COR-L47 (cell line): ENCODE measurements around the gene B4GALT1.
A peak's percentile ranks its signal among the peaks of the same experiment; 100 is the strongest.
"Not testable (repeated sequence)": the region's sequence is repeated elsewhere in the genome, so short reads cannot be mapped to it uniquely, and the experiment has no call there.

Source experiments
- DNase-seq: peaks from one replicate; lab custom pipeline; 2025; lab: John Stamatoyannopoulos, UW

Gene B4GALT1

GRCh38 chr9:33162721-33163311 is 4.3 kb downstream of the B4GALT1 start:
- DNase-seq = no peak

GRCh38 chr9:33161589-33162132 is 5.5 kb downstream of the B4GALT1 start:
- DNase-seq = peak; percentile 30

DNA sequence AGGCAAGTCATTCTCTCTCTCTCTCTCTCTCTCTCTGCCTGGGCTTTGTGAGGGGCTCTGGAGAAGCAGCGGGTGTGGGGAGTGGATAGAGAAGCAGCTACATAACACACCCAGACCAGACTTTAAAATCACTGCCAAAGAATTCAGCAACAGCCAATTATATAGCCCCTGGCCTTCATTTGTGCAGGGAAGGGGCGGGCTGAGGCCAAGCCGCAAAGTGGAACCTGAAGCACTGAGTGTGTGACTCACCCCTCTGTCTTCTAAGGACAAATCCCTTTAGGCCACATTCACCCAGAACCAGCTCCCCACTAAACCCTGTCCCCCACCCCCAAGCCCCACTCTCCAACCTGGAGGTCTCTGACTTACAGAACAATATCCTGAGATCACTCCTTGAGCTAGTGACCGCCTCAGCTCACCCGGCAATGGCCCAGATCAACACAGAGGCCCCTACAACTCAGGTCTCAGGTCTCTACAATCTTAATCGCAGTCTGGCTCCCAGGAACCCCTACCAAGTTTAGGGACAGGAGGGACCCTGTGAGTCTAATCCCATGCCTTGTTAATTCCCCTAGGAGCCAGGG is 6.0 kb downstream of the B4GALT1 start:
- peak; percentile 37 for DNase-seq

DNA sequence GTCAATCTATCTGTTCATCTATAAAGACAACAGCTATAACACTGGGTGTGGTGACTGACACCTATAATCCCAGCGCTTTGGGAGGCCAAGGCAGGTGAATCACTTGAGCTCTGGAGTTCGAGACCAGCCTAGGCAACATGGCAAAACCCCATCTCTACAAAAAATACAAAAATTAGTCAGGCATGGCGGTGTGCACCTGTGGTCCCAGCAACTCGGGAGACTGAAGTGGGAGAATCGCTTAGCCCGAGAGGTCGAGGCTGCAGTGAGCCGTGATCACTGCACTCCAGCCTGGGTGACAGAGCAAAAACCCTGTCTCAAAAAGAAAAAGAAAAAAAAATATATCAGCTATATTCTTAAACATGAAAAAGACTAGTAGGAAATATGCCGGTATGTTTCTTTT is 6.7 kb downstream of the B4GALT1 start:
- not testable (repeated sequence) for DNase-seq

DNA sequence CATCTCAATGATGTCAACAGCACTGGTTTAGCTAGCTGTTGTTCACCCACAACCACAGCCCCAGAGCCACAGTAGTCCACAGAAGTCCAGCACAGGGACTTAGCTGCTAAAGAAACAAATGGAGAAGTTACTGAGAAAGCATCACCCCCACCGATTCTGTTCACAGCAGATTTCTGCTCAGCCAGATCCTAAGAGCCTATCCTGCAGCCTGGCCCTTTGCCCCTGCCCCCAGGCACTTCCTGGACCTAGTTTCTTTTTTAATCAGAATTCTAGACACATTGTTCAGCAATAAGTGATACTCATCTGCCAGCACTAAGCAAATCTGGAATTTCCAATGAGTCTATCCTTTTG is 7.4 kb downstream of the B4GALT1 start:
- DNase-seq = no peak

- DNase-seq = no peak
Measured at GRCh38 chr9:33158843-33159776, 8.0 kb downstream of the B4GALT1 start.

DNA sequence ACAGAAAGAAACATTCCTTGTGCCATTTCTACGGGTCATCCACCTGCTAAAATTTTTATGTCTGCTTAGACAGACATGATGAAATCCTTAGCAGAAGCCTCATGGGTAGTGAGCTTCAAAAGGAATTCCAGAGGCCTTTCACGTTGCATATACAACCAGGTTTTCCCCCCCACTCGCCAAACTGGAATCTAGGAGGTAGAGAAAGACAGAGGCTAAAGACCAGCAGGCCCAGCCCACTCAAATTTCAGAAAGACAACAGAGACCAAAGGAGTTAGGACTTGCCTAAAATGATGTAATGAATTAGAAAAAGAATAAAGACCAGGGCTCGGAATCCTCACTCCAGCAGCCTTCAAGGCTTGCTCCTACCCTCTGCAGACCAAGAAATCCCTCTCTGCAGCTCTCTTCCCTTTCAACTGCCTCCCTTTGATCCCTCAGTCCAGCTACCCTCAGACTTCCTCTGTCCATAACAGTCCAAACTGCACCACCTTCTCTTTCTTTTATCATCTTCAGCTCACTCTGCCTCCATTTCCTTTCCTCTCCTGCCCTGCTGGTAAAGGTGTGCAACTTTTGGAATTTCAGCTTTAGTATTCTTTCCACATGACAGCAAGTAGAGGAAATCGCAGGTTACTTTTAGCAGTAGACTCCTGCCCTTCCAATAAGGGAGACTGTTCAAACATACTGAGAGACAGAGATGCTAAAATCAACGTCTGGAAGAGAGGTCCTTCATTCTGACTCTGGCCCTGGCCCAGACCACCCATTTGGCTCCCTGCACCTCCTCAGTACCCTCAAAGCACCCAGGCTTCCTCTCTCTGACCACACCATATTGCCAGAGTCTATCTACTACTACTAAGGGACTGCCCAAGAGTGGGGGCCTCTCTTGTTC is 8.9 kb downstream of the B4GALT1 start:
- DNase-seq = no peak

DNA sequence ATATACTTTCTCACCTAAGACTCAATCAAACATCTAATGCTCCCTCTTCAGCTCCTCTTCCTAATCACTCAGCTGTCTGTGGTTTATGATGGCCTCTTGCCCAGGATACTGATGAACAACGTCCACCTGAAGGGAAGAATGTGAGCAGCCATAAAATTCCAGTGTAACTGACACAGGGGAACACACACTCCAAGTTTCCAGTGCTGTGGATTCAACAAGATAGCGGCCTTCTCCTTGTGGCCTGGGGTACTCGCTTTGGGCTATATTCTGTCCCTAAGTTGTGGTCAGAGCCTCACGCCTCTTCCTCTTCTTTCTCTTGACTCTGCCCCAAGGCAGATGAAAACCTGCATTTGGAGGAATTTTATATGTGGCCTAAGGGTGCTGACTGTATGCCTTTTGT is 11.7 kb downstream of the B4GALT1 start:
- DNase-seq = no peak

GRCh38 chr9:33154371-33154770 is 12.8 kb downstream of the B4GALT1 start:
- no peak for DNase-seq

DNA sequence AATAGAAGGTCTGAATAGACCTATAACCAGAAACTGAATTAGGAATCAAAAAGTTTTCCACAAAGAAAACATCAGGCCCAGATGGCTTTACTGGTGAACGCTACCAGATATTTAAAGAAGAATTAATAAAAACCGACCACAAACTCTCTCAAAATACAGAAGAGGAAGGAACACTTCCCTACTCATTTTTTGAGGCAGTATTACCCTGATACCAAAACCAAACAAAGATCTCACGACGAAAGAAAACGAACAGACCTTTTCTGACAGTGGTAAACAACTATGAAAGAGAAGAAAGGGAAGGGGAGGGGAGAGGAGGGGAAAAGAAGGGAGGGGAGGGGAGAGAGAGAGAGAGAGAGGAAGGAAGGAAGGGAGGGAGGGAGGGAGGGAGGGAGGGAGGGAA is 13.5 kb downstream of the B4GALT1 start:
- DNase-seq = no peak

GRCh38 chr9:33153001-33153400 is 14.1 kb downstream of the B4GALT1 start:
- DNase-seq = no peak

DNA sequence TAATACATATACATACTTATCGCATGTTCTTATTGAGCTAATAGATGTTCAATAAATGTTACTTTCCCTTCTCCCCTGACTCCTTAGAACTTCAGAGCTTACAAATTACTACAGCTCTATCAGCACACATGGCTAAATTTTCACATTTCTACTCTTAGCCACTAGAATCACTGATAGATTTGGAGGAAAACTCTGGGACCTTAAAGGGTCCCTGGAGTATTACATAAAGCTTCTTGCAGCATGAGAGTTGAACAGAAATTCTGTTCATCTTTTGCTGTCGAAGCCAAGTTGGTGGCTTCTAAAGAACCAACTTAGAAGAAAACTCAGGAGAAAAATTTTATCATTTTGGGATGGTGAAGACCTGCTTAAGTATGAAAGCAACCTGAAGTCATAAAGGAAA is 15.5 kb downstream of the B4GALT1 start:
- no peak for DNase-seq

DNA sequence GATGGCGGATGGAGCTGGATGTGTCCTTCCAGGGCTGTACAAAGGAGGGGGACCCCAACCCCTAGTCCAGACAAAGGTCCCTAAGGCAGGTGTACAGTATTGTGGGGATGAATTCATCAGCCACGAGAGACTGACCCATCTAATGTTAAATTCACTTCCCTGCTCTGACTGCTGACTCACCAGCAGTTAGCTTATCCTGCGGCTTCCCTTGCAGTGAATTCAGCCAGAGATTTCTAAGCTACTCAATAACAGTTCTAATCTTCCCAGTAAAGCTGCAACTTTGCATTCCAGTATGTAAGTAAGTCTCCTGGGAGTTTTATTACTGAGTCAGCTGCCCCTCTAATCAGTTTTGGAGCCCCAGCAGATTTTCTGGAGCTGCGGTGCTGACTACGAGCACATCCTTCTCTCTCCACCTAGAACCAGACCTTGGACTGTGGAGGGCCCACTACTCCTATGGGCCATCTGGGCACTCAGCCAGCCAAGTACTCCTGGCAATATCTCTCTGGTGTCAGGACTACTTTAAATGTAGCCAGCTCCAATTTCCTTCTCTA is 16.1 kb downstream of the B4GALT1 start:
- peak; percentile 23 for DNase-seq

- DNase-seq = peak; percentile 69
Measured at GRCh38 chr9:33148367-33149014, 18.6 kb downstream of the B4GALT1 start.

DNA sequence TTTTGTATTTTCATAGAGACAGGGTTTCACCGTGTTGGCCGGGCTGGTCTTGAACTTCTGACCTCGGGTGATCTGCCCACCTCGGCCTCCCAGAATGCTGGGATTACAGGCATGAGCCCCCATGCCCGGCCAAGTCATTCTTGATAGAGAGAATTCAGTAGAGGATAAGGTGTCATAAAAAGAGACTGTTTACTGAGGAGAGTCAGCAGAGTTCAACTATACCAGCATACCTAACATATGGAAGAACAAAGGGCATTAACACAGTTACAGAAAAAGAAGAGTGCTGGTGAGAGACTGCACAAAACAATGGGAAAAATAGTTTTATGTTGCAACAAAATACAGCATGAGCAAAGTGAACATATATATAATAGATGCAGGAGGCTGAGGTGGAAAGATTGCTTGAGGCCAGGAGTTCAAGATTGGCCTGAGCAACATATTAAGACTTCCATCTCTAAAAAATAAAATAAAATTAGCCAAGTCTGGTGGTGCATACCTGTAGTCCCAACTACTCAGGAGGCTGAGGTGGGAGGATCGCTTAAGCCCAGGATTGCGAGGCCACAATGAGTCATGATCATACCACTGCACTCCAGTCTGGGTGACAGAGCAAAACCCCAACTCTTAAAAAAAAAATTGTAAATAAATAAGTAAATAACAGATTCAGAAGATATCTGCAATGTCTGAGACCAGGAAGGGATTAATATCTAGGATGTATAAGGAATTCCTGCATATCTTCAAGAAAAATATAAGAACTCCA is 19.5 kb downstream of the B4GALT1 start:
- DNase-seq = no peak

GRCh38 chr9:33146298-33146697 is 20.8 kb downstream of the B4GALT1 start:
- no peak for DNase-seq

DNA sequence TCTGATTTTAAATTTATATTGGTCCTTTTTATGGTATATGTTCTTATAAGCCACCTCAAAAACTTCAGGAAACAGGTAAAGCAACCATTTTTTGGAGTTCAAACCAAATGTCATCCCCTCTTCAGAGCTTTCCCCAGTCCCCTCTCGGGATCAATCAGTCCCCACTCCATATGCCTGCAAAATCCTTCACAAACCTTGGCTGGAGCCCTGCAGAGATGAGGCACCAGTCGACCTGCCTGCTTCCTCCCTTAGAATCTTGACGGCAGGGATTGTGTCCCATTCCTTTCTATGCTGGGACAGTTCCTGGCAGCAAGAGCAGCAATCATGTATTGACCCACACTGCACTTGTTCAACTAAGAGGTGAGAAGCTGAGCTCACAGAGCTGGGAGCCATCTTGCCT is 22.6 kb downstream of the B4GALT1 start:
- DNase-seq = no peak

- DNase-seq = no peak
Measured at GRCh38 chr9:33143241-33143661, 23.9 kb downstream of the B4GALT1 start.

- no peak for DNase-seq
Measured at GRCh38 chr9:33142535-33142934, 24.6 kb downstream of the B4GALT1 start.
